Raji (cell line): ENCODE data around the gene KBTBD8.

Source experiments
- POLR2A ChIP-seq: IDR thresholded peaks from 2 replicates; pipeline ENCODE4 v1.6.1; 2011; ENCODE audit warnings: low read depth, low read length, control low read depth; ENCODE audit not compliant: insufficient read depth

Gene KBTBD8

DNA sequence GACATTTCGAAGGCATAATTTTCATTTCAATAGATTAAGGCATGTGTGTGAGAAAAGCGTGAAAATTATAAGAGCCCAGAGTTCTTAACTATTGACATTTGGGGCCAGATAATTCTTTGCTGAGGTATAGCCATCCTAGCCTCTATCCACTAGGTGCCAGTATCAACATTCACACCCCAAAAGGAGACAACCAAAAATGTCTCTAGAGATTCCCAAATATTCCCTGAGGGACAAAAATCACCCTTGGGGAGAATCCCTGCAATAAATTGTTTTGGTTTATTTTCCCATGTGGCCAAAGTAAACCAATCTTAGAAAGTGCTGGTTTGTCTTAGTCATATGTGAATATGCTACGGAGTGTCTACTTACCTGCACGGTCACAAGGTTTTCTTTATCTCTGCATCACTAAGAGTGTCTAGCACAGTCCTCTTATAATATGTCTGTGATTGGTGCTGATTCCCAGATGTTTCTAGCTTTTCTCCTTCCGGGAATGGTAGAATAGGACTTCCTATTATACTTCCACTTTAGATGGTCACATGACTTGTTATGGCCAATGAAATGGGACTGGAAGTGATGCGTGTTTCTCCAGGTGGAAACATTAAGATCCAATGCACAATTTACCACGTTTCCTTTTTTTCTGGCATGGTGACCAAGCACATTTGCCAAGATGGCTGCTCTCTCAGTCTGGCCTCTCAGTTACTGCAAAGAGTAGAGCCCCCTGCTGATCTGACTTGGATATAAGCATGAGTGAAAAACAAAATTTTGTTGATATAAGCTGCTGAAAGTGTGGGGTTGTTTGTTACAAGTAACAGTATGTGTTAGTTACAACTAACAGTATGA, 8.0 kb upstream of the KBTBD8 start:
- no peak for TF ChIP-seq POLR2A

GRCh38 chr3:66991459-66991858, 6.6 kb upstream of the KBTBD8 start:
- no peak for TF ChIP-seq POLR2A

- TF ChIP-seq POLR2A = no peak
Measured at GRCh38 chr3:66993082-66993481, 5.0 kb upstream of the KBTBD8 start.

GRCh38 chr3:66994588-66994987, 3.5 kb upstream of the KBTBD8 start:
- TF ChIP-seq POLR2A = no peak

- no peak for TF ChIP-seq POLR2A
Measured at GRCh38 chr3:66996696-66997095, 1.4 kb upstream of the KBTBD8 start.

DNA sequence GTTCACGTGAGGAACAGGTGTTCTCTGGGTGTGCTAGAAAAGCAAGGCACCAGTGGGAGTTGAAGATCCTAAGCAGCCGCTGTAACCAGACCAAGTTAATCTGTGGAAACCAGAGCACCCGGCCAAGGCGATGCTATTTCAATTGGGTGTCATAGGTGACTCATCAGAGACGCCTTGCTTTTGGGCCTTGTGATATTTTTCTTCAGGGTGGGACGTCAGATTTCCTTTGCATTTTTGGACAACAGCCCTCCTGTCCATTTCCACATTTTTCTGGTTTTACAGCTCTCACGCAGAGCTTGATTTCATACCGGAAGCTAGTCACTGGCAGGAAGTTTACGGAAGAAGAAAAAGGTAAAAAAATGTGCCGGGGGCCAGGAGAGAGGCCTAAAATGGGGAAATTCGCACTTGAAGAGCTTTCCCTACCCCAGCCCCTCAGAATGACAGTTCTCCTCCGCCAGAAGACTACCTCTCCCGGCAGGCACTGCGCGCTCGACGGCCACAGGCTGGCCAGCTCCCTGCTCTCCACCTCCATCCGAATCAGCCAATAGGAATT, 471 bp upstream of the KBTBD8 start:
- no peak for TF ChIP-seq POLR2A

DNA sequence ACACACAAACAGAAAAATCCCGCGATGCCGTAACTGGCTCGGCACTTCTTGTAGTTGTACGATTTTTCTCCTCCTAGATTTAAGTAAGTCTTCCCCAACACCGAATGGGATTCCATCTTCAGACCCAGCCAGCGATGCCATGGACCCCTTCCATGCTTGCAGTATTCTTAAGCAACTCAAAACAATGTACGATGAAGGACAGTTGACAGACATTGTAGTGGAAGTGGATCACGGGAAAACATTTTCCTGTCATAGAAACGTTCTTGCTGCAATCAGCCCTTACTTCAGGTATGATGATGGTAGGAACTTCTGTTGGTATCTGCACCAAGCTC, 763 bp downstream of the KBTBD8 start:
- no peak for TF ChIP-seq POLR2A

GRCh38 chr3:67000009-67000408, 1.9 kb downstream of the KBTBD8 start:
- TF ChIP-seq POLR2A = no peak

- TF ChIP-seq POLR2A = no peak
Measured at GRCh38 chr3:67001086-67001861, 3.2 kb downstream of the KBTBD8 start.

DNA sequence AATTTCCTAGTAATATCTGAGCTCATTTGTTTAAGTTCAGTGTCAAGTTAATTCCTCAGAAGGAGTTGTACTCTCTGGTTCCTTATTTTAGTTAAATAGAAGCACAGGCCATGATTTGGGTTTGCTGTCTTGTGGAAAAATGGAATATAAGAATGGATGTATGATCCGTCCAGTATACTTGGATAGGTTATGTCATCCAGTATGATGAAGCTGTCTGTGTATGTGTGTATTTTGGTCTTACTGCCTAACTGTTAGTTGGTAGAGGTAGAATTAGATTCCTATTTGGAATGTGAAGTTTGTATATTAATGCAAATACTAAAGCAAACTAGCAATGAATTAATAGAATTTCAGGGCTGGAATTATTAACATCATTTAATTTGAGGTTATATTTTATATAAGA, 7.9 kb downstream of the KBTBD8 start:
- no peak for TF ChIP-seq POLR2A

GRCh38 chr3:67006460-67006859, 8.4 kb downstream of the KBTBD8 start:
- no peak for TF ChIP-seq POLR2A

DNA sequence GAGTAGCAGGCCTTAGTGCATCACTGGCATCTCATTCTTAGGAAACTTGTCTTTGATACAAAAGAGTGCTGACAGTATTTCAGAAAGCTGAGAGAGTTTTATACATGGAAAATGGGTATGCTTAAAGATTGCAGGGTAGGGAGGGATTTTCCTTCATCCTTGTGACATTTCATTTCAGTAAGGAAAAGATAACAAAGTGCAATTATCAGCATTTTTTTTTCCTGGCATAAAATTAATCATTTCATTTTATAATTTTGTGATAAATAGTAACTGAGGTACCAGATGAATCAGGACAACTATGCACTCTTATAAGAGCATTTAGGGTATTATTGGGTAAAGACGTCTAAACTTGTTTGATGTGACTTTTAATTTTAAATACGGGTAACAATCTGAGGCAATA, 10.3 kb downstream of the KBTBD8 start:
- TF ChIP-seq POLR2A = no peak

DNA sequence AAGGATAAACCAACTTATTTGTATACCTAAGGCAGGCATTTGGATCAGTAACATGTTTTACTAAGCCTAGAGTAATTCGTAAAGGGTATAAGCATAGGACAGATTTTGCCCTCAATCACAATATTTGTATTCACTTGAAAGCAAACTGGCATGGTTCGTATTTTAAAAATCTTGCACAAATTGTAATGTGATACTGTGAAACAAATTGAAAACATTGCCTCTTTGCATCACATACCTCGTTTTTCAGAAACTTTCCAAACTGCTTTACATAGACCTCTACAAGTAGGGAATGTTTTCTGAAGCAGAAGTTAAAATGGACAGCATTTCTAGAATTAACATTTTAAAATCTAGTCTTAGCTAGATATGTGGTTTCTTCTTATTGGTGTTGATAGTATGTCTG, 11.6 kb downstream of the KBTBD8 start:
- no peak for TF ChIP-seq POLR2A

- TF ChIP-seq POLR2A = no peak
Measured at GRCh38 chr3:67011414-67012131, 13.5 kb downstream of the KBTBD8 start.

GRCh38 chr3:67012564-67012963, 14.5 kb downstream of the KBTBD8 start:
- no peak for TF ChIP-seq POLR2A
